Astrocyte (in vitro differentiated cells and primary cell): ENCODE measurements around the gene SPATA19. TPM values are rescaled to one million over a fixed set of nuclear protein-coding genes. Genes with fewer than 3 reads are reported as not detected.

Experiments
- DNase-seq: peaks from one replicate; pipeline ENCODE4 v3.0.0-alpha.2; 2010; ENCODE audit warnings: low read depth
- FAIRE-seq: peaks from 2 replicates; lab custom pipeline; 2011; peaks lifted over from hg19 to GRCh38; lab: Jason Lieb, UNC
- H2AFZ ChIP-seq: 2 replicates; pipeline ENCODE4 v1.6.0; 2012; ENCODE audit warnings: low read depth, low read length, inconsistent platforms
- H3K27ac ChIP-seq: 2 replicates; pipeline ENCODE4 v1.5.1; 2011; ENCODE audit warnings: low read depth, low read length, inconsistent platforms
- H3K27me3 ChIP-seq: 2 replicates; pipeline ENCODE4 v1.6.0; 2011; ENCODE audit warnings: low read length, inconsistent platforms; ENCODE audit not compliant: insufficient read depth
- H3K36me3 ChIP-seq: 2 replicates; pipeline ENCODE4 v1.5.1; 2011; ENCODE audit warnings: low read length, inconsistent platforms; ENCODE audit not compliant: insufficient read depth
- H3K4me1 ChIP-seq: 2 replicates; pipeline ENCODE4 v1.5.1; 2011; ENCODE audit warnings: low read length, inconsistent platforms; ENCODE audit not compliant: insufficient read depth
- H3K4me2 ChIP-seq: 2 replicates; pipeline ENCODE4 v1.6.0; 2012; ENCODE audit warnings: low read length, inconsistent platforms
- H3K4me3 ChIP-seq: 2 replicates; pipeline ENCODE4 v1.5.1; 2011; ENCODE audit warnings: low read depth, mild to moderate bottlenecking, low read length, inconsistent platforms; ENCODE audit not compliant: insufficient read depth
- H3K79me2 ChIP-seq: 2 replicates; pipeline ENCODE4 v1.6.0; 2012; ENCODE audit warnings: mild to moderate bottlenecking, low read length, inconsistent platforms; ENCODE audit not compliant: insufficient read depth
- H3K9ac ChIP-seq: 2 replicates; pipeline ENCODE4 v1.6.0; 2012; ENCODE audit warnings: mild to moderate bottlenecking, low read length, inconsistent platforms
- H3K9me3 ChIP-seq: 2 replicates; pipeline ENCODE4 v1.5.1; 2012; ENCODE audit warnings: low read depth, mild to moderate bottlenecking, low read length, inconsistent platforms; ENCODE audit not compliant: insufficient read depth
- H4K20me1 ChIP-seq: 2 replicates; pipeline ENCODE4 v1.6.0; 2012; ENCODE audit warnings: low read length, inconsistent platforms; ENCODE audit not compliant: insufficient read depth
- H3K27ac Mint-ChIP-seq: one replicate; pipeline ENCODE4 v1.8.0; 2021; ENCODE audit warnings: mild to moderate bottlenecking, mixed read lengths; ENCODE audit not compliant: unreplicated experiment
- H3K27me3 Mint-ChIP-seq: one replicate; pipeline ENCODE4 v1.8.0; 2021; ENCODE audit warnings: low read depth, mixed read lengths; ENCODE audit not compliant: unreplicated experiment
- H3K36me3 Mint-ChIP-seq: one replicate; pipeline ENCODE4 v1.8.0; 2021; ENCODE audit warnings: low read depth, mixed read lengths; ENCODE audit not compliant: unreplicated experiment
- H3K4me1 Mint-ChIP-seq: one replicate; pipeline ENCODE4 v1.8.0; 2021; ENCODE audit warnings: low read depth, mixed read lengths; ENCODE audit not compliant: unreplicated experiment
- H3K4me3 Mint-ChIP-seq: one replicate; pipeline ENCODE4 v1.8.0; 2021; ENCODE audit warnings: mild to moderate bottlenecking, moderate library complexity, mixed read lengths; ENCODE audit not compliant: unreplicated experiment
- H3K9me3 Mint-ChIP-seq: one replicate; pipeline ENCODE4 v1.8.0; 2021; ENCODE audit warnings: mild to moderate bottlenecking, mixed read lengths; ENCODE audit not compliant: unreplicated experiment
- CTCF ChIP-seq: IDR thresholded peaks from 2 replicates; pipeline ENCODE4 v1.5.1; 2011; ENCODE audit warnings: low read depth, mild to moderate bottlenecking, inconsistent platforms, low read length, moderate library complexity; ENCODE audit not compliant: insufficient read depth
- EZH2 ChIP-seq: IDR thresholded peaks from 2 replicates; pipeline ENCODE4 v1.6.1; 2012; ENCODE audit warnings: mild to moderate bottlenecking, low read length, inconsistent platforms; ENCODE audit not compliant: insufficient read depth
- total RNA-seq: library from RNA; stranded (reverse); gene quantifications from 2 replicates; pipeline ENCODE4 v1.2.1, GENCODE V29; 2021

Gene SPATA19
- total RNA-seq, 1 donor from 2014 or later: not detected

GRCh38 chr11:133892584-133893380 is 47.5 kb upstream of the SPATA19 start:
- Histone ChIP-seq H3K4me1 (no peaks in the 10 kb centered on the region), H3K27ac (no peak overlapping the region), H3K27me3 (no peaks in the 10 kb centered on the region), H3K4me2 (no peak overlapping the region), H3K36me3 (no peaks in the 10 kb centered on the region), H2AFZ (no peak overlapping the region), H3K9ac (no peak overlapping the region), H3K4me3 (no peak overlapping the region), H3K79me2 (no peaks in the 10 kb centered on the region), H4K20me1 (no peaks in the 10 kb centered on the region), H3K9me3 (no peaks in the 10 kb centered on the region)
- no peaks in the 10 kb centered on the region for H3K36me3 Mint-ChIP-seq
- no peak overlapping the region for H3K4me3 Mint-ChIP-seq
- no peak for DNase-seq
- FAIRE-seq: no peak
- no peak overlapping the region for H3K27ac Mint-ChIP-seq
- H3K27me3 Mint-ChIP-seq: peaks cover 16% of the 10 kb centered on the region
- H3K4me1 Mint-ChIP-seq: peaks cover 20% of the 10 kb centered on the region
- TF ChIP-seq EZH2 (no peak), CTCF (no peak)
- peaks cover 3% of the 10 kb centered on the region for H3K9me3 Mint-ChIP-seq

- Histone ChIP-seq H3K4me3 (no peak overlapping the region), H3K9me3 (no peaks in the 10 kb centered on the region), H4K20me1 (no peaks in the 10 kb centered on the region), H2AFZ (no peak overlapping the region), H3K27me3 (no peaks in the 10 kb centered on the region), H3K4me1 (no peaks in the 10 kb centered on the region), H3K27ac (no peak overlapping the region), H3K4me2 (no peak overlapping the region), H3K9ac (no peak overlapping the region), H3K36me3 (no peaks in the 10 kb centered on the region), H3K79me2 (no peaks in the 10 kb centered on the region)
- Mint-ChIP-seq H3K9me3 (peaks cover 3% of the 10 kb centered on the region), H3K27ac (no peak overlapping the region), H3K27me3 (peaks cover 16% of the 10 kb centered on the region), H3K4me1 (peaks cover 20% of the 10 kb centered on the region), H3K36me3 (no peaks in the 10 kb centered on the region), H3K4me3 (no peak overlapping the region)
- FAIRE-seq (no peak), DNase-seq (no peak)
- no peak for TF ChIP-seq CTCF
- TF ChIP-seq EZH2: no peak
Measured at GRCh38 chr11:133892126-133892525, 46.8 kb upstream of the SPATA19 start.

- no peaks in the 10 kb centered on the region for H3K9me3 ChIP-seq
- no peaks in the 10 kb centered on the region for H3K36me3 ChIP-seq
- H3K79me2 ChIP-seq: no peaks in the 10 kb centered on the region
- FAIRE-seq (no peak), DNase-seq (no peak)
- H3K4me3 ChIP-seq: no peak overlapping the region
- no peaks in the 10 kb centered on the region for H3K4me1 ChIP-seq
- peaks cover 19% of the 10 kb centered on the region for H3K27me3 Mint-ChIP-seq
- H3K36me3 Mint-ChIP-seq: no peaks in the 10 kb centered on the region
- no peaks in the 10 kb centered on the region for H4K20me1 ChIP-seq
- TF ChIP-seq CTCF: no peak
- TF ChIP-seq EZH2: no peak
- H3K27ac Mint-ChIP-seq: no peak overlapping the region
- H3K27me3 ChIP-seq: no peaks in the 10 kb centered on the region
- peaks cover 6% of the 10 kb centered on the region for H3K9me3 Mint-ChIP-seq
- H3K4me2 ChIP-seq: no peak overlapping the region
- no peak overlapping the region for H3K27ac ChIP-seq
- no peak overlapping the region for H3K9ac ChIP-seq
- peaks cover 8% of the 10 kb centered on the region for H3K4me1 Mint-ChIP-seq
- no peak overlapping the region for H3K4me3 Mint-ChIP-seq
- no peak overlapping the region for H2AFZ ChIP-seq
Measured at GRCh38 chr11:133889893-133890292, 44.6 kb upstream of the SPATA19 start.
